GM19025 (cell line): ENCODE measurements around the gene PABPC5.

Source experiments
- ATAC-seq: cut with Tn5 transposase; IDR thresholded peaks from one replicate; pipeline ENCODE4 v1.9.1; 2021; ENCODE audit warnings: mild to moderate bottlenecking, low read depth, moderate library complexity; ENCODE audit not compliant: unreplicated experiment

Gene PABPC5

GRCh38 chrX:91434351-91435168 is at the start of gene PABPC5:
PABPC5 (plus strand) TSS chrX:91434839; CDS start chrX:91435578, 739 bp downstream.
- ATAC-seq = no peak

GRCh38 chrX:91389026-91389425 is 45.6 kb upstream of the PABPC5 start:
- no peak for ATAC-seq

- no peak for ATAC-seq
These were observed 19.9 kb upstream of the PABPC5 start for GRCh38 chrX:91414713-91415112.

GRCh38 chrX:91435395-91435794 is 756 bp downstream of the PABPC5 start:
- ATAC-seq = no peak
